PC-3 (cell line): Measurements from ENCODE around the gene C6orf62. TPM values are rescaled to one million over a fixed set of nuclear protein-coding genes. Genes with fewer than 3 reads are reported as not detected.
"Not testable (repeated sequence)": the region's sequence is repeated elsewhere in the genome, so short reads cannot be mapped to it uniquely, and the experiment has no call there.

Source experiments
- ATAC-seq: fragments of 200-7000 bp; cut with Tn5 transposase; 2 replicates; pipeline ENCODE4 v1.9.1; 2020; ENCODE audit warnings: mild to moderate bottlenecking, moderate library complexity
- BruUV-seq: library from RNA; stranded (reverse); fragments of 400-500 nt; replicated peaks from 2 replicates; lab custom pipeline; 2021; lab: Mats Ljungman, UMichigan
- CTCF ChIA-PET: fragments of 300-600 bp; sonication (Branson Sonifier 250); formaldehyde crosslinking; loops from one replicate; lab custom pipeline; 2022; ENCODE audit warnings: antibody characterized with exemption; lab: Charles Lee
- POLR2A ChIA-PET: fragments of 300-600 bp; sonication (Branson Sonifier 250); formaldehyde crosslinking; loops from one replicate; lab custom pipeline; 2022; ENCODE audit warnings: antibody characterized with exemption; ENCODE audit not compliant: unreplicated experiment; lab: Charles Lee
- DNase-seq: peaks from one replicate; pipeline ENCODE4 v3.0.0-alpha.2; 2015
- H2AFZ ChIP-seq: fragments of 300-600 bp; sonication (generic); 2 replicates; pipeline ENCODE4 v1.6.0; 2016; ENCODE audit warnings: antibody characterized with exemption, low read length
- H3F3A ChIP-seq: fragments of 300-600 bp; sonication (generic); one replicate; pipeline ENCODE4 v1.6.0; 2017; ENCODE audit warnings: antibody characterized with exemption, low read length, control low read depth, mild to moderate bottlenecking; ENCODE audit not compliant: unreplicated experiment
- H3K27ac ChIP-seq: fragments of 300-600 bp; sonication (generic); 2 replicates; pipeline ENCODE4 v1.5.1; 2016; ENCODE audit warnings: mild to moderate bottlenecking, low read length
- H3K27me3 ChIP-seq: fragments of 300-600 bp; sonication (generic); 2 replicates; pipeline ENCODE4 v1.6.1; 2016; ENCODE audit warnings: low read length, mixed read lengths
- H3K36me3 ChIP-seq: fragments of 300-600 bp; sonication (generic); 2 replicates; pipeline ENCODE4 v1.6.1; 2016; ENCODE audit warnings: low read depth, mixed run types, low read length, mixed read lengths
- H3K4me1 ChIP-seq: fragments of 300-600 bp; sonication (generic); 2 replicates; pipeline ENCODE4 v1.5.1; 2016; ENCODE audit warnings: low read length; ENCODE audit not compliant: insufficient read depth
- H3K4me2 ChIP-seq: fragments of 300-600 bp; sonication (generic); 2 replicates; pipeline ENCODE4 v1.6.0; 2016; ENCODE audit warnings: low read length
- H3K4me3 ChIP-seq: fragments of 300-600 bp; sonication (generic); 2 replicates; pipeline ENCODE4 v1.5.1; 2016; ENCODE audit warnings: mild to moderate bottlenecking, low read length, mixed read lengths
- H3K79me2 ChIP-seq: fragments of 300-600 bp; sonication (generic); 2 replicates; pipeline ENCODE4 v1.6.1; 2017; ENCODE audit warnings: low read length, mixed read lengths
- H3K9ac ChIP-seq: fragments of 300-600 bp; sonication (generic); 2 replicates; pipeline ENCODE4 v1.6.0; 2016; ENCODE audit warnings: mild to moderate bottlenecking, low read length
- H3K9me2 ChIP-seq: fragments of 300-600 bp; sonication (generic); replicated peaks from 2 replicates; pipeline ENCODE4 v1.6.1; 2016; ENCODE audit warnings: mixed run types, low read length, mixed read lengths
- H3K9me3 ChIP-seq: fragments of 300-600 bp; sonication (generic); 2 replicates; pipeline ENCODE4 v1.6.1; 2016; ENCODE audit warnings: low read length, mixed read lengths
- H4K20me1 ChIP-seq: fragments of 300-600 bp; sonication (generic); 2 replicates; pipeline ENCODE4 v1.6.1; 2016; ENCODE audit warnings: low read length, mixed read lengths
- CTCF ChIP-seq: fragments of 300-600 bp; sonication (generic); conservative IDR thresholded peaks from 2 replicates; pipeline ENCODE4 v1.5.1; 2017; ENCODE audit warnings: antibody characterized with exemption, low read depth, mild to moderate bottlenecking, low read length
- EZH2 ChIP-seq: fragments of 300-600 bp; sonication (generic); IDR thresholded peaks from one replicate; pipeline ENCODE4 v1.6.1; 2017; ENCODE audit warnings: antibody characterized with exemption, mild to moderate bottlenecking, low read length; ENCODE audit not compliant: unreplicated experiment
- EZH2phosphoT487 ChIP-seq: fragments of 300-600 bp; sonication (generic); IDR thresholded peaks from 2 replicates; pipeline ENCODE4 v1.6.1; 2018; ENCODE audit warnings: mild to moderate bottlenecking, antibody characterized with exemption, low read length, borderline replicate concordance
- intact Hi-C: fragments of 100-400 bp; cut with micrococcal nuclease; formaldehyde crosslinking; loops from 2 replicates; pipeline ENCODE4 v1.9.0; 2023
- total RNA-seq: library from RNA; depleted of rRNA; stranded (reverse); fragments of >200 nt; gene quantifications from 2 replicates; pipeline ENCODE4 v1.2.3, GENCODE V29; 2014

Gene C6orf62
- total RNA-seq, 1 experiment from 2014 or later = 81.8 TPM

GRCh38 chr6:24668066-24668996, 50.6 kb downstream of the C6orf62 start:
- CTCF ChIA-PET, ATAC-seq, H2AFZ ChIP-seq, DNase-seq, H3K9ac ChIP-seq, H4K20me1 ChIP-seq, H3K9me2 ChIP-seq, intact Hi-C loops, H3F3A ChIP-seq, H3K27me3 ChIP-seq, POLR2A ChIA-PET, H3K27ac ChIP-seq, BruUV-seq: not testable (repeated sequence)
- H3K4me1 ChIP-seq = peaks cover 20% of the 10 kb centered on the region
- peaks cover 15% of the 10 kb centered on the region for H3K36me3 ChIP-seq
- peak overlapping the region; percentile 97 for H3K4me3 ChIP-seq
- H3K79me2 ChIP-seq = peaks cover 43% of the 10 kb centered on the region
- 0 out of 2 replicates have a peak, but pooled peaks cover 14% of the 10 kb centered on the region for H3K9me3 ChIP-seq
- H3K4me2 ChIP-seq = peak overlapping the region; percentile 84

DNA sequence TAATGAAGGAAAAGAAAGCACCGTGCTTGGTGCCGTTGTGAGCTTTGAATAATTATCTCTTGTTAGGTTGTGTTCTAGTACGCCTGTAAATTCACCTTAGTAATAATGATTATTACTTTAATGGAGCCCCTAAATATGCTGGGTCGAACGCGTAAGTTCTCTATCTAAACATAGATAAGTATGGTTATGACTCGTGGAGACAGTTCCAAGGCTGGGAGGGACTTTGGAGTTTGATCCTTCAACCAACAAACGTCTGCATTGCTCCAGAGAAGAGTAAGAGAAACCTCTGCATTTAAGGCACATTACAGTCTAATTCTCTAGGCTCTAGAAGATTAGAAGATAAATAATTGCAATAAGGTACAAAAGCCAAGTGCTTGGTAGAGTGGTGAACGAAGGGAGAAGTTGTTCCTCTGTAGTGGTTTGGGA, 51.6 kb downstream of the C6orf62 start:
- TF ChIP-seq CTCF (no peak), EZH2phosphoT487 (no peak)
- CTCF ChIA-PET = interaction anchor here (1.3 kb wide), 1 partner anchor 86 kb away, joined by 4 read pairs; no protein-coding TSS in a partner anchor
- no peak for DNase-seq
- intact Hi-C loops = loop anchor here (1.0 to 2.0 kb wide), 2 partner anchors 21 to 84 kb away; partner anchors contain the start of gene KIAA0319
- Histone ChIP-seq H3K9ac (peak overlapping the region; percentile 91), H3K9me2 (no peaks in the 10 kb centered on the region), H3K9me3 (0 out of 2 replicates have a peak, but pooled peaks cover 6% of the 10 kb centered on the region), H2AFZ (peak overlapping the region; percentile 97), H3K36me3 (peaks cover 20% of the 10 kb centered on the region), H4K20me1 (no peaks in the 10 kb centered on the region), H3K27me3 (no peaks in the 10 kb centered on the region), H3K4me3 (peak overlapping the region; percentile 97), H3K27ac (peak overlapping the region; percentile 75), H3F3A (no peaks in the 10 kb centered on the region), H3K4me2 (peak overlapping the region; percentile 84), H3K4me1 (peaks cover 20% of the 10 kb centered on the region), H3K79me2 (peaks cover 43% of the 10 kb centered on the region)
- POLR2A ChIA-PET = no interaction called here
- ATAC-seq = peak; percentile 10
- TSS peak; percentile 88 for BruUV-seq

- peak; percentile 95 for ATAC-seq
- BruUV-seq = no TSS peak
- H3K79me2 ChIP-seq = peaks cover 43% of the 10 kb centered on the region
Measured at GRCh38 chr6:24666641-24667377, 52.1 kb downstream of the C6orf62 start, which contains the start of the genes ACOT13 and TDP2. Gene ACOT13, plus strand, starts transcription at chr6:24667077. Its CDS starts 187 bp downstream, at chr6:24667264. Gene TDP2, minus strand, starts transcription at chr6:24666899. Its CDS starts 37 bp downstream, at chr6:24666862.

More at GRCh38 chr6:24666641-24667377, 52.1 kb downstream of the C6orf62 start, which contains the start of the genes ACOT13 and TDP2:
- 0 out of 2 replicates have a peak, but pooled peaks cover 4% of the 10 kb centered on the region for H3K9me3 ChIP-seq
- no peaks in the 10 kb centered on the region for H4K20me1 ChIP-seq
- H3K9me2 ChIP-seq = no peaks in the 10 kb centered on the region
- peak within 1 kb of the TSS; percentile 98 for H2AFZ ChIP-seq
- H3K4me3 ChIP-seq = peak within 1 kb of the TSS; percentile 97
- DNase-seq = peak; percentile 98
- no peaks in the 10 kb centered on the region for H3F3A ChIP-seq
- peak within 1 kb of the TSS; percentile 75 for H3K27ac ChIP-seq
- H3K4me2 ChIP-seq = peak within 1 kb of the TSS; percentile 85
- H3K27me3 ChIP-seq = no peaks in the 10 kb centered on the region
- H3K9ac ChIP-seq = peak within 1 kb of the TSS; percentile 91
- peaks cover 20% of the 10 kb centered on the region for H3K4me1 ChIP-seq
- intact Hi-C loops = loop anchor here (1.0 to 2.0 kb wide), 2 partner anchors 20 to 84 kb away; partner anchors contain the start of gene KIAA0319
- H3K36me3 ChIP-seq = peaks cover 20% of the 10 kb centered on the region
- POLR2A ChIA-PET = interaction anchor here (0.6 kb wide), 1 partner anchor 24 kb away, joined by 9 read pairs; no protein-coding TSS in a partner anchor
- TF ChIP-seq CTCF (peak; percentile 49; the same call in 1 of the 2 replicates), EZH2phosphoT487 (no peak), EZH2 (no peak)
- CTCF ChIA-PET = interaction anchor here (1.3 kb wide), 1 partner anchor 86 kb away, joined by 4 read pairs; no protein-coding TSS in a partner anchor
